KOPT-K1 (cell line): ENCODE measurements around the gene KIAA1614.

Source experiments
- H3K27ac ChIP-seq: fragments of 200-600 bp; sonication (generic); 2 replicates; pipeline ENCODE4 v1.5.1; 2016; ENCODE audit warnings: antibody characterized with exemption, mild to moderate bottlenecking, low read depth, low read length; ENCODE audit not compliant: poor library complexity, severe bottlenecking
- H3K36me3 ChIP-seq: fragments of 200-600 bp; sonication (generic); 2 replicates; pipeline ENCODE4 v1.5.1; 2017; ENCODE audit warnings: antibody characterized with exemption, mild to moderate bottlenecking, low read length, moderate library complexity; ENCODE audit not compliant: insufficient read depth
- H3K9me3 ChIP-seq: fragments of 200-600 bp; sonication (generic); 2 replicates; pipeline ENCODE4 v1.5.1; 2017; ENCODE audit warnings: antibody characterized with exemption, low read length, mild to moderate bottlenecking; ENCODE audit not compliant: insufficient read depth, poor library complexity, severe bottlenecking

KIAA1614 gene, protein sequence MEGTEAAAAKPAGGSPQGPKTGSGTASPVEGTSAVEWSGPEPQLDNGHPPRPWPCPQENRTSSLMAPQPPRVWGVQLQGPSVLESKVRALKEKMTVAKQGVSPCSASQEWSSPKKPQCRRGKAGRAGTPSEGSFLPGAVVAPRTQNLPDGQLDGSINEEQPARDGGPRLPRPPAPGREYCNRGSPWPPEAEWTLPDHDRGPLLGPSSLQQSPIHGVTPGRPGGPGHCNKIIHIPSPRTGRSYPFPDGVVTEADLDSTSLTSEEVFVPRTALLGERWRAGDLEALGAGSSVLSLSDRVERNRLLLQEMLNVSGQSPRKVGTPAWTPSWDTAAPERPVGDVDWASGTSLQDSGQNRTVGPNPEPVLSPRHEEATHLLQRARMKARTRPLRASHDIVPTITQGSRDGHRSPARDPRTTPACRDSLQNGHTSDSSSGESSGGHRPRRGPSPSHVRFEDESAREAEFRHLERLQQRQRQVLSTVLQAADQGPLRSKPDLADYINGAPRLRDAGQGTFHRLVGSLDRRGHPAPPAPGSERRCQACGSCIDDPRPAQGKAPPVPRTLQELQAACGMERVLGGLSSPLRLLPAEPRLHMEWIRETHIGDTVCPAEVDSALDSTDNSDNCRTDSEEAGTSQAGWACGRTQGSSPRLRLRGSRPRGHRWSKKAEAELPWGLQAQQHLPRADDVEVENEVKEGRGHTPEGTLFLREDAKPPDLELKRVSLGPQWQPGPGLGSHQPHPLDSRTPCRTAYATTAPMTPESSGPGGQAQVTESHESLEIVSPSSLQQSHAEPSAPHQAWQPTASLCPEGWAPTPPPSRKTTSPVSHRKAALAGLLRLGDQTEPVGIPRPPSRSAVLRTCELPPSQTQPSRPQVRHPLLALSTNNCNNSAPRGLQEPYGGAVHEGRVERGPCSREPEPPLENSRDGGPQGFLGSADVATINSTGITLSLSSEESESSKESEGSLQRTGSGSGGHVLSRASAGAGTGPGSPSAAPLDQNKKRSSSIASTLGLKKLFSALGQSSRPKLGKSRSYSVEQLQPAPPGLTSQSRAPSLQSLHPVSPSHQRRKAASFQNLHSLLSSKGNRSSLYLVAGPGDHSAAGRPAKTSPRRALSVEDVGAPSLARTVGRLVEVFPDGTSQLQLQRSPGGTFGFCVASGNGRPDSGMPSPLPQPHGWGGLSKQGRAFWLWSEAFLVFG

DNA sequence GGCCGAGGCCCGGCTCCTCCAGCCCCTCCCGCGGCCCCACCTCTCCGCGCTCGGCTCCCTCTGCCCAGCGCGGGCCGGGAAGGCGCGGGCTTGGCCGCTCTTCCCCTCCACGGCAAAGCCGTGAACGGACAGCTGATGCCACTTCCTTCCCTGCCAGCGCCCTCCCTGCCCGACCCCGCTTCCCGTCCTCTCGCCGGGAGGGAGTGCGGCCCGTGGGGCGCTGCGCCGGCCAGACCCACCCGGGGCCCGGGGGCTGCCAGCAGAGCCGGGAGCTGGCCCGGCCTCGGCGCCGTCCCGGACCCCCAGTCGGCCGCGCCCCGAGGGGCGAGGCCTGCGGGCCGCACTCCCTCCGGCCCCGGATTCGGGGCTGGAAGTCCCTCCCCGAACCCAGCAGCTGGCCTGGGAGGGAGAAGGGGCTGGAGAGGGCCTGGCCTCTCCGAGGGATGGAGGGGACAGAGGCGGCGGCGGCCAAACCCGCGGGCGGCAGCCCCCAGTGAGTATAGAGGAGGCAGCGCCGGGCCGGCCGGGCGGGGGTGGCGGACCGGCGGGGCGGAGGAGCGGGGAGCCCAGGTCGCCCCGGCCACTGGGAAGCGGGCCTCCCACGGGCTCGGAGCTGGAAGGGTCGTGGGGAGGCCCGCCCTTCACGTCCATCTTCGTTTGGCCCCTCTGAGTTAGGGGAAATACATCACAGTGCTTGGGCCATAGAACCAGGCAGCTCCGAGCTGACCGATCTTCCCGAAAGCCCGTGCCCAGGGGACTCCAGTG, at the start of gene KIAA1614:
Gene KIAA1614 (plus strand): TSS at position 97 of the 765 bp plus-strand sequence. CDS start 347 bp downstream, at position 444.
- Histone ChIP-seq H3K9me3 (no peaks in the 10 kb centered on the region), H3K36me3 (no peaks in the 10 kb centered on the region), H3K27ac (no peak within 1 kb of the TSS)

DNA sequence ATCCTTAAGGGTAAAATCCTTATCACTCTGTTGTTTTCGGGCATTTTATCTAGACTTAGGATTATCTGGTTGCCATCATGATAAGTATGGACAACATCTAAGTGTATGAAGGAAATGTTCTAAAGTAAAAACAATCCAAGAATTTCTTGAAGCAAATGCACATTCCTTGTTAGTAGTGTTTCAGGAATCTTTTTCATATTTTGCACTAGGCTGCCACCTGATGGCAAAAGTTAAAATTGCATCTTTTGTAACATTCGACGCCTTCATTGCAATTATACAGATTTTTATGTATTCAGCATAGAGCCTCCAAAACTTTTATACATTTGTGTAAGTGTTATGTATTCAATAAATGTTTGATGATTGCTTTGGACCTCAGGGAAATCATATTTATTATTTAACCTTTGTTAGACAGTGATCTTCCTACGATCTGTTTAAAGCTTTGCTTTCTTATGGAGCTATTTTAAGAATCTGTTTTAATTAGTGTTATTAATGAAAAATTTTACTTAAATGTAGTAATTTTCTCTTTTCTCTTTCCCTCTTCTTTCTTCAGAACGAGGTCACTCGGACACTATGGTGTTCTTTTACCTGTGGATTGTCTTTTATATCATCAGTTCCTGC, 49.4 kb upstream of the KIAA1614 start:
- 0 out of 2 replicates have a peak, but pooled peaks cover 4% of the 10 kb centered on the region for H3K36me3 ChIP-seq
- no peak overlapping the region for H3K27ac ChIP-seq
- H3K9me3 ChIP-seq = no peaks in the 10 kb centered on the region

DNA sequence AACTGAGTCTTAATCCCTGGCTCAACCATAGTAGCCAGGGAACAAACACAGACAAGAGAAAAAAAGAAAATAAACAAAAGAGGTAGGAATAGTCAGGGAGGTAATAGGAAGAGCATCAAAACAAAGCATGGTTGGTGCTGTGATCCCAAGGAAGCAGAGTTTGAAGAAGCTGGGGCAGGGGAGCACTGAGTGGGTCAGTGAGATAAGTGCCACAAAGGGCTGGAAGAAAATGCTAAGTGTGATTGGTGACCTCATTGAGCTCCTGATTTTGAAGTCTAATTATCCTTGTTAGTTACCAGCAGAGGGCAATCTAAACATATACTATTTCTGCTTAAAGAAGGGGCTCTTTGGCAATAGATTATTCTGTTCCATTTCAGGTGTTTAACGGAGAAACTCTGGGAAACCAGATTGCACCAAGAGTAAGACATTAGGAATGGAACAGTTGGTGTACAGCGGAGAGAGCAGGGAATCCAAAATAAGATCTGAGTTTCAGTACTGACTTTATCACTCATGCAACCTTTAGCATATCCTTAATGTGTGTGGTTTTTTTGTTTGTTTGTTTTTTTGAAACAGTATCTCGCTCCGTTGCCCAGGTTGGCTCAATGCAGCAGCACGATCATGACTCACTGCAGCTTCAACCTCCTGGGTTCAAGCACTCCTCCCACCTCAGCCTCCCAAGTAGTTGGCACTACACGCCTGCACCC, 30.7 kb upstream of the KIAA1614 start:
- peak overlapping the region; percentile 5 for H3K27ac ChIP-seq
- no peaks in the 10 kb centered on the region for H3K9me3 ChIP-seq
- no peaks in the 10 kb centered on the region for H3K36me3 ChIP-seq

DNA sequence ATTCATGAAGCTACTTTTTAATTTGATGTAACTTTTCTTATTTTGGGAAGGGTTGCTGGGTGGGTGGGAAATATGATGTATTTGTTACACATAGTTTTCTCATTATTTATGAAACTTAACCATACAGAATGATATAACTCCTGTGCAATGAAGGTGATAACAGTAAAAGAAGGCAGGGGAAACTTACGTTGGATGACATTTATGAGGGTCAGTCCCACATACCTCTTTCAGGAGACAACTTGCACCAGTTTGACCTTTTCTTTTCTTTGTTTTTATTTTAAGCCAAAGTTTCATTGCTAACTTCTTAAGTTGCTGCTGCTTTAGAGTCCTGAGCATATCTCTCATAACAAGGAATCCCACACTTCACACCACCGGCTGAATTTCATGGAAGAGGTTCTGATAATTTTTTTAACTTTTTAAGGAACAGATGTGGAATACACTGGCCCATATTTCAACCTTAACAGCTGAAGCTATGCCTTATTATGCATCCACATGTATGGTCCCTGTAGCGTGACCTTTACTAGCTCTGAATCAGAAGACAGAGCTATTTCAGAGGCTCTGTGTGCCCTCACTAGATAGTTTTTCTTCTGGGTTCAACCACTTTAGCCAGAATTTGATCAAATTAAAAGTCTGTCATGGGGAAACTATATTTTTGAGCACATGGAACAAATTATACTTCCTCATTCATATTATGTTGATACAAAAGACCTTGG, 28.0 kb upstream of the KIAA1614 start:
- no peak overlapping the region for H3K27ac ChIP-seq
- no peaks in the 10 kb centered on the region for H3K36me3 ChIP-seq
- H3K9me3 ChIP-seq = no peaks in the 10 kb centered on the region

DNA sequence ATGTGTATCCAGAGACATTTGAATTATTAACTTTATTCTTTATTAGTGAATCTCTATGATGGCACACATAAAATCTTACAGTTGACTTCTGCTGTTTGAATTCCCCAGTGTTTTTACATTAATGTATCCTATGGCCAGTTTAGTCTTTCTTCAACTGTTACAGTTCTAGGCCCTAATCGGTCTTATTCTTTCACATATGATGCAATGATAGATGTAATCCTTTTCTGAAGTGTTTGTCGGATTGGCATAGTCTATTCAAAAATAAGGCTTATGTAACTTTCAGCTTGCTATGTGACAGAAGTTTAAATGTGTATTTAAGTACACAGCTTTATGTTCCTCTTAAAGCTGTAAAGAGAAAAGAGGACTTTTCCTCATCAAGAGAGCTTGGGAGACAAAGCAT, 26.4 kb upstream of the KIAA1614 start:
- no peaks in the 10 kb centered on the region for H3K36me3 ChIP-seq
- H3K27ac ChIP-seq = no peak overlapping the region
- H3K9me3 ChIP-seq = no peaks in the 10 kb centered on the region

DNA sequence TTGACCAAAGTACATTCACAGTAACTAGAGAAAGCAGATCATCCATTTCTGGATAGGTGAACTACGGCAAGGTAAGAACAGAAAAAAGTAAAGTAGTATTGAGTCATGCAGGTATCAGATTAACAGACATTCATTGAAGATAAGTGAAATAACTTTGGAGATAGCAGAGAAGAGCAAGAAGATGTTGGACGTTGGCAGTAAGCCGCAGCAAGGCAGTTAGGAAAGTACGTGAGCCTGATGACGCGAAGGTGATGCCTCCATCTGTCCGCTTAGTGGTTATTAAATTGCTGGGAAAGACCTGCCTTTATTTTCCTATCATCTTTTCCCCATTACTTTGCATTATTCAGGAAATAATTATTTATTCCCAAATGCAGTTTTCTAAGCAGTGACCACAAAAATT, 24.9 kb upstream of the KIAA1614 start:
- no peaks in the 10 kb centered on the region for H3K9me3 ChIP-seq
- H3K27ac ChIP-seq = no peak overlapping the region

DNA sequence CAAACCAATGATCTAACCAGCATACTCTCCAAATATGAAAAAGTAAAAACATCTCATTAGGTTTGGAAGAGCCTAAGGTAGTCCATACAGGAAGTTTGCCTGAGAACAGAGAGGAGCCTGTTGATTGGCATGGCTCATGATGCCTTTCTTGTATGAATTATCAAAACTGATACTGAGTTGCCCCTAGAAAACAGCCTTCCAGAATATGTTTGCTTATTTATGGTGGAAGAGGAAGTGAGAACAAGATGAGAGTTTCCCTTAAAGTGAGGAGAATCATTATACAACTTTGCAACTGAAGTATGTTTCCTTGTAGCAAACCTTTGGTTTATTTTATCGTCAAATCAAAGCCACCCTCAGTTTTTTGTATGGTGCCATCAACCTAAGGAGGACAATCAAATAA, 23.8 kb upstream of the KIAA1614 start:
- Histone ChIP-seq H3K36me3 (no peaks in the 10 kb centered on the region), H3K9me3 (no peaks in the 10 kb centered on the region), H3K27ac (no peak overlapping the region)

More for the DNA sequence above, 24.9 kb upstream of the KIAA1614 start:
- H3K36me3 ChIP-seq = no peaks in the 10 kb centered on the region

DNA sequence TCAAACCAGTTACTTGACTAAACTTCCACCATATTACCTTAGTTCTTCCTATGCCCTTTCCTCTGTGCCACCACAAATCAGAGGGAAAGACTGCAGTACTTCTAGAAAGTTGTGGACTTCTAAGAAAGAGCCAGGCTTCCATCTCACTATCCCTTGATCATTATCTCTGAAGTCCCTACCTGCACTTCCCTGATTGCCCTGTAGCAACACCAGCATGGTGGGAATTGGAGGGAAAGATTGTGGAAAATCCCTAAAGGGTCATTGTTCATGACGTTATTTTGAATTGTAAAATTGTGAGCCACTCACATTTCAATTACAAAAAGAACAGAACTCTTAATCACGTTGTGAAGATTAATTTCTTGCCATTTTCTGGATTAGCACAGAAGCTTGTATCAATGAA, 23.4 kb upstream of the KIAA1614 start:
- H3K27ac ChIP-seq = no peak overlapping the region
- H3K36me3 ChIP-seq = no peaks in the 10 kb centered on the region
- no peaks in the 10 kb centered on the region for H3K9me3 ChIP-seq

DNA sequence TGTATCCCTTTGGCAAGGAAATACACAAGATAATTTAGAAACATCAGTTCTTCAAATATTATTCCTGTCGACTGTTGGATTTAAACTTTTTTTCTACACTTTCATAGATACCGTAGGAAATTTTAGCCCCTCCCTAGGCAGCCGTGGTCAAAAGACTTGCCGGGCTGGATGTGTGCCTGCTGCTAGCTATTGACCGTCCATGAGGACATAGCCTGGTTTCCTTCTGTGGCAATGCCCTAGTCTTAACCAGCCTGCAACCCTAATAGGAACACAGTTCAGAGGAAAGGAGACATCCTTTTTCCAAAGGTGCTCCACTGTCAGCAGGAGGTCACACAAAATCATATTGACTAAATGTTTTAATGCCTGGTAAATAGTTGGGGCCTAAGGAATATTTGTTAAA, 20.4 kb upstream of the KIAA1614 start:
- H3K9me3 ChIP-seq = no peaks in the 10 kb centered on the region
- no peak overlapping the region for H3K27ac ChIP-seq
- no peaks in the 10 kb centered on the region for H3K36me3 ChIP-seq

DNA sequence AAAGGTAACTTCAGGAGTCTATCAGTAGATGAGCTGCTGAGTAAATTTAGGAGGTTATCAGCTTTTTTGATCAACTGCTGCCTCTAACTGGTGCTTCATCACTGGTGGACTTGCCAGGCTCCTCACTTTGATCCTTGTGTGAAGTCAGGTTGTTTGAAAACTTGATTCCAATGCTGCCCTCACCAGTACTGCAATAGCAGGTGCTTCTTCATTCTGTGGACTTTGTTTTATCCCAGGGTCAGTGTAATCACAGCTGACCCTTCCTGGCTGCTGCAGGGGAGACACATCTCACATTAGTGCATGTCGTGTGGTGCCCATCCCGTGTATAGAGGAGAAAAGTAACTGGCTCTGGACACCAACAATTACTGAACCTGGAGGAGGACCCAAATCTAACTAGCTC, 20.0 kb upstream of the KIAA1614 start:
- no peaks in the 10 kb centered on the region for H3K9me3 ChIP-seq
- no peak overlapping the region for H3K27ac ChIP-seq
- H3K36me3 ChIP-seq = no peaks in the 10 kb centered on the region

DNA sequence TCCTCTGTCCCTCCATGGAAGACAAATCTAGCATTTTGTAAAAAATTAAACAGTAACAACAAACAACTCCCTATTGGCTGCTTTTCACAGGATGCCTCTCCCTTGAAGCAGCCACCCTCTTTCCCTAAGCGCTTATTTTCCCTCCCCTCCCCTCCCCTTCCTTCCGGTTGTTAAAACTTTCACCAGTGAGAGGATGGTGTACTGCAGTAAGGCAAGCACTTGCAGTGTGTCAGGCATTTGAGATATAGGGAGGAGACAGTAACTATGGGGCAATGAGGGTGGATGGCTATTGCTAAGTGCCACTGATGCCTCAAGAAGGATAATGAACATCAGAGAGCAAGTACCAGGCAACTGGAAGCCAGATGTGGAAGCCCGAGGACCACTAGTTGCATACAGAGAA, 19.1 kb upstream of the KIAA1614 start:
- Histone ChIP-seq H3K36me3 (no peaks in the 10 kb centered on the region), H3K27ac (peak overlapping the region; percentile 46), H3K9me3 (no peaks in the 10 kb centered on the region)

DNA sequence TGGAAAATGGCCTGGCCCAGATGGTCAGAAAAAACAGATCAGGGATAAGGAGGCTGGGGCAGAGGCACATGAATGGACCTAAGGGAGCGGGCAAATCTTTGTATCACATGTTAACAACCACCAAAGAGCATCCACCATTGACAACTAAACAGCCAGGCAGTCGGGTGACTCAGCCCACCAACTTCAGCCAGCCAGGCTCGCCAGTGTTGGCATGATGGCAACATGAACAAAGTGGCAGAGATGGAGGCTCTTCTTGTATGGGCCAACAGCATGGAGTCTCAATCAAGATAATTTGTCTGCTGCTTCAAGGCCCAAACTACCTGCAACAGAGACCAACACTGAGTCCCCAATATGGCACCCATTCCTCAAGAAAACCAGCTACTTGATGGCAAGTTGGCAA, 16.5 kb upstream of the KIAA1614 start:
- H3K36me3 ChIP-seq = no peaks in the 10 kb centered on the region
- H3K27ac ChIP-seq = no peak overlapping the region
- H3K9me3 ChIP-seq = no peaks in the 10 kb centered on the region
